ENCODE results near the gene SREBF1.

Gene SREBF1

GRCh38 chr17:17781591-17782496 lies 54.9 kb downstream of the SREBF1 start:
- DNase-seq (ENCODE audit: low spot score) = peak; percentile 17

- no peak for DNase-seq (ENCODE audit: low spot score)
These were observed 55.7 kb downstream of the SREBF1 start for GRCh38 chr17:17780922-17781590.

- DNase-seq (ENCODE audit: low spot score) = no peak
These were observed 57.7 kb downstream of the SREBF1 start for GRCh38 chr17:17779015-17779611.

- DNase-seq (ENCODE audit: low spot score) = no peak
These were observed 58.3 kb downstream of the SREBF1 start for GRCh38 chr17:17778308-17779014.

- no peak for DNase-seq (ENCODE audit: low spot score)
These were observed 59.9 kb downstream of the SREBF1 start for GRCh38 chr17:17776889-17777288.

GRCh38 chr17:17774009-17774881 lies 62.5 kb downstream of the SREBF1 start:
- DNase-seq (ENCODE audit: low spot score) = no peak

GRCh38 chr17:17772231-17772630 lies 64.6 kb downstream of the SREBF1 start:
- no peak for DNase-seq (ENCODE audit: low spot score)

- no peak for DNase-seq (ENCODE audit: low spot score)
These were observed 65.1 kb downstream of the SREBF1 start for GRCh38 chr17:17771498-17772201.

- no peak for DNase-seq (ENCODE audit: low spot score)
These were observed 66.1 kb downstream of the SREBF1 start for GRCh38 chr17:17770632-17771044.

- DNase-seq (ENCODE audit: low spot score) = no peak
These were observed 66.7 kb downstream of the SREBF1 start for GRCh38 chr17:17769869-17770631.

GRCh38 chr17:17768424-17769088 lies 68.2 kb downstream of the SREBF1 start:
- no peak for DNase-seq (ENCODE audit: low spot score)

GRCh38 chr17:17767887-17768418 lies 68.8 kb downstream of the SREBF1 start:
- no peak for DNase-seq (ENCODE audit: low spot score)

- no peak for DNase-seq (ENCODE audit: low spot score)
These were observed 69.5 kb downstream of the SREBF1 start for GRCh38 chr17:17767154-17767869.

- DNase-seq (ENCODE audit: low spot score) = no peak
These were observed 70.1 kb downstream of the SREBF1 start for GRCh38 chr17:17766744-17767120.

- no peak for DNase-seq (ENCODE audit: low spot score)
These were observed 70.6 kb downstream of the SREBF1 start for GRCh38 chr17:17766077-17766743.

- no peak for DNase-seq (ENCODE audit: low spot score)
These were observed 71.3 kb downstream of the SREBF1 start for GRCh38 chr17:17765359-17766076.

GRCh38 chr17:17763734-17764133 lies 73.1 kb downstream of the SREBF1 start:
- DNase-seq (ENCODE audit: low spot score) = no peak

Measured in CD4-positive, alpha-beta T cell treated with Interleukin-15 for 4 hours (primary cell).